Neutrophil (primary cell): ENCODE data around the gene PRIMPOL.

Experiments used
- H3K27ac ChIP-seq: fragments of 200-600 bp; sonication (generic); 2 replicates; pipeline ENCODE4 v1.5.1; 2016; ENCODE audit warnings: mild to moderate bottlenecking, moderate library complexity
- H3K27me3 ChIP-seq: fragments of 200-600 bp; sonication (generic); 2 replicates; pipeline ENCODE4 v1.6.0; 2016; ENCODE audit warnings: mild to moderate bottlenecking
- H3K36me3 ChIP-seq: fragments of 200-600 bp; sonication (generic); 2 replicates; pipeline ENCODE4 v1.5.1; 2017
- H3K4me1 ChIP-seq, 2 experiments: fragments of 200-600 bp in 1 of 2; sonication (generic) in 1 of 2; 1 replicate in 1 of 2; 2 replicates in 1 of 2; pipeline versions ENCODE4 v1.5.1 to v1.6.1; 2013 to 2016; ENCODE audit warnings: low read depth in 1 of 2, low read length in 1 of 2, mild to moderate bottlenecking in 1 of 2, moderate library complexity in 1 of 2; ENCODE audit not compliant: control insufficient read depth in 1 of 2, insufficient read depth in 1 of 2
- H3K4me3 ChIP-seq, 2 experiments: fragments of 200-600 bp in 1 of 2; sonication (generic) in 1 of 2; 1 replicate in 1 of 2; 2 replicates in 1 of 2; pipeline ENCODE4 v1.5.1; 2013 to 2016; ENCODE audit warnings: low read depth in 1 of 2, low read length in 1 of 2, mild to moderate bottlenecking in 1 of 2, moderate library complexity in 1 of 2
- H3K9me3 ChIP-seq: fragments of 200-600 bp; sonication (generic); 2 replicates; pipeline ENCODE4 v1.5.1; 2016
- TF ChIP-seq, protein P1 (sequence below): fragments of 200-600 bp; sonication (generic); IDR thresholded peaks from 2 replicates; pipeline ENCODE4 v1.5.1; 2016; ENCODE audit warnings: antibody characterized with exemption

PRIMPOL gene

GRCh38 chr4:184695178-184695896, 45.8 kb downstream of the PRIMPOL start:
- H3K4me3 ChIP-seq, result no peak overlapping the region
- peaks cover 16% of the 10 kb centered on the region for H3K36me3 ChIP-seq
- no peaks in the 10 kb centered on the region for H3K9me3 ChIP-seq
- TF ChIP-seq, protein P1, sequence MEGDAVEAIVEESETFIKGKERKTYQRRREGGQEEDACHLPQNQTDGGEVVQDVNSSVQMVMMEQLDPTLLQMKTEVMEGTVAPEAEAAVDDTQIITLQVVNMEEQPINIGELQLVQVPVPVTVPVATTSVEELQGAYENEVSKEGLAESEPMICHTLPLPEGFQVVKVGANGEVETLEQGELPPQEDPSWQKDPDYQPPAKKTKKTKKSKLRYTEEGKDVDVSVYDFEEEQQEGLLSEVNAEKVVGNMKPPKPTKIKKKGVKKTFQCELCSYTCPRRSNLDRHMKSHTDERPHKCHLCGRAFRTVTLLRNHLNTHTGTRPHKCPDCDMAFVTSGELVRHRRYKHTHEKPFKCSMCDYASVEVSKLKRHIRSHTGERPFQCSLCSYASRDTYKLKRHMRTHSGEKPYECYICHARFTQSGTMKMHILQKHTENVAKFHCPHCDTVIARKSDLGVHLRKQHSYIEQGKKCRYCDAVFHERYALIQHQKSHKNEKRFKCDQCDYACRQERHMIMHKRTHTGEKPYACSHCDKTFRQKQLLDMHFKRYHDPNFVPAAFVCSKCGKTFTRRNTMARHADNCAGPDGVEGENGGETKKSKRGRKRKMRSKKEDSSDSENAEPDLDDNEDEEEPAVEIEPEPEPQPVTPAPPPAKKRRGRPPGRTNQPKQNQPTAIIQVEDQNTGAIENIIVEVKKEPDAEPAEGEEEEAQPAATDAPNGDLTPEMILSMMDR, result no peak
- H3K4me1 ChIP-seq, result no peaks in the 10 kb centered on the region
- no peaks in the 10 kb centered on the region for H3K27me3 ChIP-seq
- no peak overlapping the region for H3K27ac ChIP-seq

DNA sequence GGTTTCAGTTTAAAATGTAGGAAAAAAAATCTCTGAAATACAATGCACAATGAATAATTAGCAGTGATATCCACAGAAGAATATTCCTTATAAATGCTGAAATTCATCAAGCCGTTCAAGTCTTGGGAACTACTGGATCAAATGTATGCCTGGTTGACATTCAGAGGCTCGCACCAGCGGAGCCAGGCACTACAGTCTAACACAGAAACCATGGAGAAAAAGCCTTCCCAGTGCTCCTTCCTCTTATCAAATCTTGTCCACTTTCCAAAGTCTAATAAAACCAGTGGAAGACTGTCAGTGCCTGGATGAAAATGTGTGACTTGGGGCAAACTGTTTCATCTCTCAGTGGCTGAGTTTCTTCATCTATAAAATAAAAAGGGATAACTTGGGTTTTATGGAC, 48.4 kb downstream of the PRIMPOL start:
- peaks cover 32% of the 10 kb centered on the region for H3K36me3 ChIP-seq

GRCh38 chr4:184699941-184700340, 50.4 kb downstream of the PRIMPOL start:
- no peak overlapping the region for H3K4me3 ChIP-seq
- peaks cover 20% of the 10 kb centered on the region for H3K36me3 ChIP-seq
- no peaks in the 10 kb centered on the region for H3K4me1 ChIP-seq
- H3K27me3 ChIP-seq, result no peaks in the 10 kb centered on the region
- H3K27ac ChIP-seq, result no peak overlapping the region
- no peaks in the 10 kb centered on the region for H3K9me3 ChIP-seq
- TF ChIP-seq, protein P1, result no peak

More for the DNA sequence above, 48.4 kb downstream of the PRIMPOL start:
- H3K27ac ChIP-seq, result no peak overlapping the region
- no peaks in the 10 kb centered on the region for H3K9me3 ChIP-seq
- no peaks in the 10 kb centered on the region for H3K27me3 ChIP-seq
- no peaks in the 10 kb centered on the region for H3K4me1 ChIP-seq
- H3K4me3 ChIP-seq, result no peak overlapping the region
- TF ChIP-seq, protein P1, result no peak

DNA sequence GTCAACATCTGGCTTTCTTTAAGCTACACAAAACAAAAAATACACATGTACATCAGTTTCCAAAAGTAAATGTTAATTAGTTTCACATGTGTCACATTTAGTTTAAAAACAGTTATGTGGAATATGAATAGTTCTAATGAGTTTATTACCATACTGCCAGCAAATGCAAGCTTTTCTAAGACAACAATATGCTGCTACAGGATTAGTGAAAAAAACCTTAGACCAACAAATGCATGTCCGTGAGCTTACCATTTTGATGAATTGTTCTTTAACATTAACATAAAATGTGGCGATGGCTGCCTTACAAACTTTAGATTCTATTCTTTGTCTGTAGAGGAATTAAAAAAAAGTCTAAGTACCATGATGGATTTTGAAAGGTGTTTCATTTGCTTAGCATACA, 52.6 kb downstream of the PRIMPOL start:
- Histone ChIP-seq H3K27me3 (no peaks in the 10 kb centered on the region), H3K9me3 (no peaks in the 10 kb centered on the region), H3K36me3 (peaks cover 20% of the 10 kb centered on the region), H3K4me3 (no peak overlapping the region), H3K27ac (no peak overlapping the region), H3K4me1 (no peaks in the 10 kb centered on the region)
- TF ChIP-seq, protein P1, result no peak

GRCh38 chr4:184705692-184706091, 56.2 kb downstream of the PRIMPOL start:
- H3K27ac ChIP-seq, result no peak overlapping the region
- no peak overlapping the region for H3K4me3 ChIP-seq
- H3K9me3 ChIP-seq, result no peaks in the 10 kb centered on the region
- TF ChIP-seq, protein P1, result no peak
- H3K27me3 ChIP-seq, result no peaks in the 10 kb centered on the region
- no peaks in the 10 kb centered on the region for H3K4me1 ChIP-seq
- H3K36me3 ChIP-seq, result peaks cover 13% of the 10 kb centered on the region
